Natural killer cell (primary cell): Measurements from ENCODE around the gene SLC25A48. TPM values are rescaled to one million over a fixed set of nuclear protein-coding genes. Genes with fewer than 3 reads are reported as not detected.
"Not testable (repeated sequence)": the region's sequence is repeated elsewhere in the genome, so short reads cannot be mapped to it uniquely, and the experiment has no call there.

Source experiments
- ATAC-seq, 3 donors: fragments of 150-1000 bp in 2 of 3; fragments of 200-7000 bp in 1 of 3; cut with Tn5 transposase; 1 replicate in 1 of 3; 2 replicates in 2 of 3; pipeline ENCODE4 v1.10.0; 2021; ENCODE audit warnings: mild to moderate bottlenecking in 2 of 3, moderate library complexity in 2 of 3
- DNase-seq, 2 donors: peaks; one replicate each; pipeline versions ENCODE4 v3.0.0 to v3.0.0-alpha.2; 2013 to 2021; ENCODE audit warnings: mixed read lengths in 1 of 2
- H3K27ac ChIP-seq: one replicate; pipeline ENCODE4 v1.5.1; 2013; ENCODE audit warnings: mild to moderate bottlenecking, low read length
- H3K27me3 ChIP-seq: one replicate; pipeline ENCODE4 v1.6.1; 2013; ENCODE audit warnings: low read length; ENCODE audit not compliant: control insufficient read depth, insufficient read depth
- H3K36me3 ChIP-seq: one replicate; pipeline ENCODE4 v1.6.1; 2013; ENCODE audit warnings: low read length; ENCODE audit not compliant: control insufficient read depth, insufficient read depth
- H3K4me1 ChIP-seq: one replicate; pipeline ENCODE4 v1.6.1; 2013; ENCODE audit warnings: low read length; ENCODE audit not compliant: control insufficient read depth, insufficient read depth
- H3K4me3 ChIP-seq: one replicate; pipeline ENCODE4 v1.5.1; 2013; ENCODE audit warnings: low read length
- H3K9me3 ChIP-seq: one replicate; pipeline ENCODE4 v1.6.1; 2013; ENCODE audit warnings: low read length; ENCODE audit not compliant: control insufficient read depth, insufficient read depth
- H3K27ac Mint-ChIP-seq, 2 donors: one replicate each; pipeline ENCODE4 v1.8.0; 2022; ENCODE audit warnings: mild to moderate bottlenecking in 2 of 2, mixed read lengths in 2 of 2, moderate library complexity in 1 of 2
- H3K27me3 Mint-ChIP-seq, 2 donors: one replicate each; pipeline ENCODE4 v1.8.0; 2022; ENCODE audit warnings: low read depth in 2 of 2, mixed read lengths in 2 of 2
- H3K36me3 Mint-ChIP-seq: one replicate; pipeline ENCODE4 v1.8.0; 2022; ENCODE audit warnings: mixed read lengths
- H3K4me1 Mint-ChIP-seq, 2 donors: one replicate each; pipeline ENCODE4 v1.8.0; 2022; ENCODE audit warnings: mixed read lengths in 2 of 2
- H3K4me3 Mint-ChIP-seq: one replicate; pipeline ENCODE4 v1.8.0; 2022; ENCODE audit warnings: mild to moderate bottlenecking, moderate library complexity, mixed read lengths
- H3K9me3 Mint-ChIP-seq, 2 donors: one replicate each; pipeline ENCODE4 v1.8.0; 2022; ENCODE audit warnings: mixed read lengths in 2 of 2
- WGBS: methylation state at CpG from one replicate; pipeline ENCODE4 v1.1.7; 2013; ENCODE audit warnings: missing lambda C conversion rate; ENCODE audit not compliant: insufficient coverage; 5-methylcytosine and 5-hydroxymethylcytosine counted together
- intact Hi-C: fragments of 100-400 bp; cut with micrococcal nuclease; formaldehyde crosslinking; loops from one replicate; pipeline ENCODE4 v1.14.2; 2022
- total RNA-seq, 4 donors: library from RNA; stranded (reverse); fragments of 120-200 nt in 1 of 4; gene quantifications; one replicate each; pipeline versions ENCODE4 v1.2.3 to v1.2.4, GENCODE V29; 2013 to 2022
- TF ChIP-seq, protein P1 (sequence below): fragments of 200-600 bp; IDR thresholded peaks from one replicate; pipeline ENCODE4 v1.8.0; 2022; ENCODE audit warnings: antibody characterized with exemption

SLC25A48 gene
- total RNA-seq, 3 donors from 2014 or later (not counting 1 experiment from before 2014, with no cell fraction given), result not detected

DNA sequence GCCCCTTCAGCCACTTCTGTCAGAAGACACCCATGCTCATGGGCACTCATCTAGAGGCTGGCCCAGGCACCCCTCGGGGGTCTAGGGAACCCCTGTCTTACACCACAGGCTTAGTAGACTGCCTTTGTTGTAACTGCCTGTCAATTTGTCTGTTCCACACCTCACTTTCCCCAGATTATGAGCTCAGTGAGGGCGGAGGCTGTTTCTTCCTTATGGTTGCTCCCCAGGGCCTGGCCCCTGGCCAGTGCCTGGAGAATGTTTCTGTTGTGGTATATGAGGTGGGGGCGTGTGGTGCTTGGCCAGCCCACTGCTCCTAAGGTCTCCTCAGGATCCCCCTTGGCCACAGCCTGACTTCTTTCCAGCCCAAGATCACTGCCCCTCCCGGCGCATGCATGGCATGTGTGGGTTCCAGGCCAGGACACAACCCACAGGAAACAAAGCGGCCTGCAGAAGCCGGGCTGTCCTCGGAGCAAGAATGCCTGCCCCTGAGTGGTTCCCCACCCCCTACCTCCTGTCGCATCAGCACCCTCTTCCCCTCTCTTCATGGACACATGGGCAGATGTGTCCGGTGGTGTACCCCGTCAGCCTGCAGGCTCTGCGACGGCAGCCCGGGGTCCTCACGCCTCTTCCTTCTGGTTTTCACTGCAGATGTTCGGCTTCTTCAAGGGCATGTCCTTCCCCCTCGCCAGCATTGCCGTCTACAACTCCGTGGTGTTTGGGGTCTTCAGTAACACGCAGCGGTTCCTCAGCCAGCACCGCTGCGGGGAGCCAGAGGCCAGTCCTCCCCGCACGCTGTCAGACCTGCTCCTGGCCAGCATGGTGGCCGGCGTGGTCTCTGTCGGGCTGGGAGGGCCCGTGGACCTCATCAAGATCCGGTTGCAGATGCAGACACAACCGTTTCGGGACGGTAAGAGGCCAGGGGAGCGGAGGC is 17.7 kb downstream of the SLC25A48 start:
- no peaks in the 10 kb centered on the region for H3K4me1 Mint-ChIP-seq
- no peaks in the 10 kb centered on the region for H3K36me3 Mint-ChIP-seq
- intact Hi-C loops, result no loop called here
- H3K9me3 Mint-ChIP-seq, result no peaks in the 10 kb centered on the region
- H3K4me1 ChIP-seq, result no peaks in the 10 kb centered on the region
- WGBS, result 89% methylated on average over 34 of the region's 34 CpGs
- no peak overlapping the region for H3K27ac ChIP-seq
- peaks cover 0 to 10% of the 10 kb centered on the region in 2 donors for H3K27me3 Mint-ChIP-seq
- ATAC-seq (no peak), DNase-seq (no peak)
- H3K27ac Mint-ChIP-seq, result no peak overlapping the region
- no peaks in the 10 kb centered on the region for H3K27me3 ChIP-seq
- H3K4me3 Mint-ChIP-seq, result no peak overlapping the region
- H3K4me3 ChIP-seq, result no peak overlapping the region
- no peaks in the 10 kb centered on the region for H3K36me3 ChIP-seq
- H3K9me3 ChIP-seq, result no peaks in the 10 kb centered on the region
- TF ChIP-seq, protein P1, sequence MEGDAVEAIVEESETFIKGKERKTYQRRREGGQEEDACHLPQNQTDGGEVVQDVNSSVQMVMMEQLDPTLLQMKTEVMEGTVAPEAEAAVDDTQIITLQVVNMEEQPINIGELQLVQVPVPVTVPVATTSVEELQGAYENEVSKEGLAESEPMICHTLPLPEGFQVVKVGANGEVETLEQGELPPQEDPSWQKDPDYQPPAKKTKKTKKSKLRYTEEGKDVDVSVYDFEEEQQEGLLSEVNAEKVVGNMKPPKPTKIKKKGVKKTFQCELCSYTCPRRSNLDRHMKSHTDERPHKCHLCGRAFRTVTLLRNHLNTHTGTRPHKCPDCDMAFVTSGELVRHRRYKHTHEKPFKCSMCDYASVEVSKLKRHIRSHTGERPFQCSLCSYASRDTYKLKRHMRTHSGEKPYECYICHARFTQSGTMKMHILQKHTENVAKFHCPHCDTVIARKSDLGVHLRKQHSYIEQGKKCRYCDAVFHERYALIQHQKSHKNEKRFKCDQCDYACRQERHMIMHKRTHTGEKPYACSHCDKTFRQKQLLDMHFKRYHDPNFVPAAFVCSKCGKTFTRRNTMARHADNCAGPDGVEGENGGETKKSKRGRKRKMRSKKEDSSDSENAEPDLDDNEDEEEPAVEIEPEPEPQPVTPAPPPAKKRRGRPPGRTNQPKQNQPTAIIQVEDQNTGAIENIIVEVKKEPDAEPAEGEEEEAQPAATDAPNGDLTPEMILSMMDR, result no peak

DNA sequence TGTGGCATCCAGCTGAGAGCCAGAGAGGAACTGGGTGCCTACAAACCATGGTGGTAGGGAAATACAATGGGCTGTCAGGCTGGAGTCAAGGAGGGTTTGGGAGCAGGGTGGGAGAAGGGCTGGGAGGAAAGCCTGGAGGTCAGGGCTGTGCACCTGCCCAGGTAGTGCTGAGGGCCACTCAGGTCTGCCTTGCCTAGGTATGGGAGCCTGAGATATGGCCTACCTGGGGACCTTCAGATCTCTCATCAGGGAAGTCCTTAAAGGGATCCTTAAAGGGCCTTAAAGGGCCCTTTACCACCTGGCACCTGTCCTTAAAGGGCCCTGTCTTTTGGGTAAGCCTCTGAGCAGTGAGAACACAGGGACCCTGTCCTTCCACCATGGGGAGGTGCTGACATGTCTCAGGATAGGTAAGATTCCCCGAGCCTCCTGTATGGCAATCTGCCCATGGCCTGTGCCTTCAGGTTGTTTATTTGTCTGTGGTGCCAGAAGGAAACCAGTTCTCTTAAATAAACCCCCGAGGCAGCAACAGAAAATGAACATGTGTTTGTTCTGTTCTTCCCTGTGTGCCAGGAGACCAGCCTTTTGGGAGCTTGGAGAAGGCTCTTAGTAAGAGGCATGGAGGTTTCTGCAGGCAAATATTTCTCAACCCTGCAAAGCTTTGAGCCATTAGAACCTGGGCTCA is 23.3 kb downstream of the SLC25A48 start:
- H3K36me3 ChIP-seq, result no peaks in the 10 kb centered on the region
- H3K4me1 Mint-ChIP-seq, result no peaks in the 10 kb centered on the region
- no peak overlapping the region for H3K4me3 ChIP-seq
- intact Hi-C loops, result no loop called here
- H3K4me3 Mint-ChIP-seq, result no peak overlapping the region
- no peak overlapping the region for H3K27ac ChIP-seq
- no peak overlapping the region for H3K27ac Mint-ChIP-seq
- H3K9me3 Mint-ChIP-seq, result no peaks in the 10 kb centered on the region
- H3K27me3 ChIP-seq, result no peaks in the 10 kb centered on the region
- DNase-seq (no peak), ATAC-seq (no peak)
- H3K27me3 Mint-ChIP-seq, result peaks cover 0 to 7% of the 10 kb centered on the region in 2 donors
- TF ChIP-seq, protein P1, result no peak
- no peaks in the 10 kb centered on the region for H3K4me1 ChIP-seq
- H3K36me3 Mint-ChIP-seq, result no peaks in the 10 kb centered on the region
- WGBS, result 72% methylated on average over 2 of the region's 2 CpGs
- no peaks in the 10 kb centered on the region for H3K9me3 ChIP-seq

GRCh38 chr5:135859186-135859585 is 24.7 kb downstream of the SLC25A48 start:
- 86% methylated on average over 1 of the region's 3 CpGs for WGBS
- intact Hi-C loops, H3K27ac ChIP-seq, H3K36me3 ChIP-seq, DNase-seq, H3K27me3 ChIP-seq, H3K4me1 Mint-ChIP-seq, H3K36me3 Mint-ChIP-seq, H3K4me3 Mint-ChIP-seq, ATAC-seq, H3K9me3 ChIP-seq, H3K9me3 Mint-ChIP-seq, H3K4me3 ChIP-seq, H3K27ac Mint-ChIP-seq, H3K4me1 ChIP-seq, H3K27me3 Mint-ChIP-seq: not testable (repeated sequence)

- H3K36me3 ChIP-seq, result no peaks in the 10 kb centered on the region
- H3K4me3 Mint-ChIP-seq, result no peak overlapping the region
- no peak for ATAC-seq
These were observed 25.2 kb downstream of the SLC25A48 start for GRCh38 chr5:135859641-135860040.

More at GRCh38 chr5:135859641-135860040, 25.2 kb downstream of the SLC25A48 start:
- Mint-ChIP-seq H3K4me1 (no peaks in the 10 kb centered on the region), H3K27ac (no peak overlapping the region), H3K27me3 (peaks cover 0 to 8% of the 10 kb centered on the region in 2 donors), H3K36me3 (no peaks in the 10 kb centered on the region), H3K9me3 (no peaks in the 10 kb centered on the region)
- Histone ChIP-seq H3K27ac (no peak overlapping the region), H3K9me3 (no peaks in the 10 kb centered on the region), H3K4me1 (no peaks in the 10 kb centered on the region), H3K4me3 (no peak overlapping the region), H3K27me3 (no peaks in the 10 kb centered on the region)
- WGBS, result 100% methylated on average over 1 of the region's 1 CpG
- intact Hi-C loops, result no loop called here
- TF ChIP-seq, protein P1, result no peak
- no peak for DNase-seq
